NCI-H526 (cell line): Measurements from ENCODE around the gene MSANTD1.

Experiments used
- DNase-seq, 2 experiments: peaks; one replicate each; lab custom pipeline; 2025; lab: John Stamatoyannopoulos, UW

Gene MSANTD1

GRCh38 chr4:3248811-3249661 is at the start of gene MSANTD1:
TSS of gene MSANTD1 (plus strand) at chr4:3249159. CDS start at chr4:3249223, 64 bp downstream.
- no peak for DNase-seq

GRCh38 chr4:3199653-3200422 is 49.1 kb upstream of the MSANTD1 start:
- no peak for DNase-seq

- peak in 1 of 2 experiments; percentile 33 for DNase-seq
Observed at GRCh38 chr4:3200423-3201090, 48.4 kb upstream of the MSANTD1 start.

- DNase-seq = peak; percentile 97
Observed at GRCh38 chr4:3201718-3202702, 46.9 kb upstream of the MSANTD1 start.

GRCh38 chr4:3202836-3203820 is 45.8 kb upstream of the MSANTD1 start:
- no peak for DNase-seq

GRCh38 chr4:3203971-3204431 is 45.0 kb upstream of the MSANTD1 start:
- no peak for DNase-seq

- DNase-seq = no peak
Observed at GRCh38 chr4:3205995-3206394, 43.0 kb upstream of the MSANTD1 start.

GRCh38 chr4:3206439-3207100 is 42.4 kb upstream of the MSANTD1 start:
- DNase-seq = no peak

GRCh38 chr4:3207531-3208037 is 41.4 kb upstream of the MSANTD1 start:
- no peak for DNase-seq

GRCh38 chr4:3208826-3209225 is 40.1 kb upstream of the MSANTD1 start:
- no peak for DNase-seq

- no peak for DNase-seq
Observed at GRCh38 chr4:3209551-3210325, 39.2 kb upstream of the MSANTD1 start.

- no peak for DNase-seq
Observed at GRCh38 chr4:3210467-3210866, 38.5 kb upstream of the MSANTD1 start.

GRCh38 chr4:3211866-3212265 is 37.1 kb upstream of the MSANTD1 start:
- DNase-seq = no peak

- no peak for DNase-seq
Observed at GRCh38 chr4:3212391-3213105, 36.4 kb upstream of the MSANTD1 start.

GRCh38 chr4:3213106-3213425 is 35.9 kb upstream of the MSANTD1 start:
- no peak for DNase-seq

GRCh38 chr4:3213661-3214250 is 35.2 kb upstream of the MSANTD1 start:
- DNase-seq = no peak

GRCh38 chr4:3215256-3215655 is 33.7 kb upstream of the MSANTD1 start:
- DNase-seq = no peak

- no peak for DNase-seq
Observed at GRCh38 chr4:3215733-3216132, 33.2 kb upstream of the MSANTD1 start.
